C1 segment of cervical spinal cord (tissue), 14 donors: ENCODE data around the gene SPRYD3.
"Not testable (repeated sequence)": the region's sequence is repeated elsewhere in the genome, so short reads cannot be mapped to it uniquely, and the experiment has no call there.

Source experiments
- DNase-seq, 14 donors: peaks; one replicate each; lab custom pipeline; 2025; lab: John Stamatoyannopoulos, UW

SPRYD3 gene, protein sequence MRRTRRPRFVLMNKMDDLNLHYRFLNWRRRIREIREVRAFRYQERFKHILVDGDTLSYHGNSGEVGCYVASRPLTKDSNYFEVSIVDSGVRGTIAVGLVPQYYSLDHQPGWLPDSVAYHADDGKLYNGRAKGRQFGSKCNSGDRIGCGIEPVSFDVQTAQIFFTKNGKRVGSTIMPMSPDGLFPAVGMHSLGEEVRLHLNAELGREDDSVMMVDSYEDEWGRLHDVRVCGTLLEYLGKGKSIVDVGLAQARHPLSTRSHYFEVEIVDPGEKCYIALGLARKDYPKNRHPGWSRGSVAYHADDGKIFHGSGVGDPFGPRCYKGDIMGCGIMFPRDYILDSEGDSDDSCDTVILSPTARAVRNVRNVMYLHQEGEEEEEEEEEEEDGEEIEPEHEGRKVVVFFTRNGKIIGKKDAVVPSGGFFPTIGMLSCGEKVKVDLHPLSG

DNA sequence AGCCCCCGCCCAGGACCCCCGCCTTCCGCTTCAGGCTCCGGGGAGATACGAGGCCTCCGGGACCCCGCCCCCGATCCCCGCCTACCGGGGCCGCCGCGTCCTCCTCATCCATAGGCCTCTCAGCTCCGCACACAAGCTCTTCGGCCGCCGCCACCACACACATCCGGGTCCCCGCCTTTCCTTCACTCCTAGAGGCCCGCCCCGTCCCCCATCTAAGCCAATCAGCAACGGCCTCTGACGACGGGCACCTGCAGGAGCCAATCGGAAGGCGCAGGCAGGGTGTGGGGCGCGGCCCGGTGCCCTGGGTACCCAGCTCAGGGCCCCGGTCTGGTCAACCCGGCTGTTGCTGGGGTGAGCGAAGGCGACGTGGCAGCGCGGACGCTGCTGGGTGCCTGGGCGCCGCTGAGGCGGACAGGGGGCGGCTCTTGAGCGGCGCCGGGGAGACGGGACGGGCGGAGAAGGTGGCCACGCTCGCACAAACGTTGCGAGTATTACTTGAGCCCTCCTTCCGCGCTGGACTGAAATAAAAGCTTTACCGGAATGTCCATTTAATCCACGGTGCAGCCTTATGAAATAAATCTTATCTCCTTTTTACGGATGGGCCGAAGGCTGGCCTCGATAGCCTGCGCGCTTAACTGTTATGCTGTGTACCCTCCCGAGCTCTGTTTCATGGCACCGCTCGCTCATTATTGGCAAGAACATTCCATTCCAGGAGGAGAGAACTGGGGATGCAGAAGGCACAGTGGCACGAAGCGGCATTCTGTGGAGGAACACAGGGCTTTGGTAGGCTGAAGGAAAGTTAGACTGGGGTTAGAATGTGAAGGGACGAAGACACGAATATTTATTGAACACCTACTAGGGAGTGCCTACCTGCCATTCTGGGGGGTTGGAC lies at the start of gene SPRYD3:
TSS of gene SPRYD3 (minus strand) at position 165 of the 892 bp plus-strand sequence. CDS start at position 108, 57 bp downstream.
- DNase-seq = peak; percentile 82 to 98 (median 96)

DNA sequence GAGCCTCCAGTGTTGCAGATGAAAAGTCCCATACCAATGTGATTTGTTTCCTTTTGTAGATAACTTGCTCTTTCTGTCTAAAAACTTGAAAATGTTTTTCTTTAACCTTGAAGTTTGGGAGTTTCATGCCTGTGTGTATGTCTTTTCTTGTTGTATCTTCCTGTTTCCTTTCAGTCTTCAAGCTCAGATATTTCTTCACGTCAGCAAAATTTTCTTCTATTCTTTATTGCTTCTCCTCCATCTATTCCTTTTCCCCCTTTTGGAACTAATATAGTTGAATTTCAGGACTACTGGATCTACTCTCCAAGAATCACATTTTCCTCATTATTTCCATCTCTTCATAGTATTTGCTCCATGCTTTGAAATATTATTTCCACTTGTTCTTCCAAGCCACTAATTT lies 48.0 kb upstream of the SPRYD3 start:
- DNase-seq = no peak

DNA sequence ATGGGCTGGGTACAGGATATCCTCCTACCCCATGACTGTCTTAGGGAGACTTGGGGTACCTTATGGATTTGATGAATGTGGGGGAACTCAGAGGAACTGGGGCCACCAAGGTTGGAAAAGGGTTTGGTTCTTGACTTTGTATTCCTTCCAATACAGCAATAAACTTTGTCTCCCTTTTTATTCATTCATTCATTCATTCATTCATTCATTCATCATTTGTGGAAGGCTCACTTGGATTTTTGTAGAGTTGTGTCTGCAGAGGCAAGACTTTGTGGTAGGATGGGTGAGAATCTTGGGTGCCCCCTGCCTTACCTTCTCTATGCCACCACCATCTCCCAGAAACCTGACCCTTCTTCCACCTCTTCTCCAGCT lies 45.1 kb upstream of the SPRYD3 start:
- DNase-seq = no peak

DNA sequence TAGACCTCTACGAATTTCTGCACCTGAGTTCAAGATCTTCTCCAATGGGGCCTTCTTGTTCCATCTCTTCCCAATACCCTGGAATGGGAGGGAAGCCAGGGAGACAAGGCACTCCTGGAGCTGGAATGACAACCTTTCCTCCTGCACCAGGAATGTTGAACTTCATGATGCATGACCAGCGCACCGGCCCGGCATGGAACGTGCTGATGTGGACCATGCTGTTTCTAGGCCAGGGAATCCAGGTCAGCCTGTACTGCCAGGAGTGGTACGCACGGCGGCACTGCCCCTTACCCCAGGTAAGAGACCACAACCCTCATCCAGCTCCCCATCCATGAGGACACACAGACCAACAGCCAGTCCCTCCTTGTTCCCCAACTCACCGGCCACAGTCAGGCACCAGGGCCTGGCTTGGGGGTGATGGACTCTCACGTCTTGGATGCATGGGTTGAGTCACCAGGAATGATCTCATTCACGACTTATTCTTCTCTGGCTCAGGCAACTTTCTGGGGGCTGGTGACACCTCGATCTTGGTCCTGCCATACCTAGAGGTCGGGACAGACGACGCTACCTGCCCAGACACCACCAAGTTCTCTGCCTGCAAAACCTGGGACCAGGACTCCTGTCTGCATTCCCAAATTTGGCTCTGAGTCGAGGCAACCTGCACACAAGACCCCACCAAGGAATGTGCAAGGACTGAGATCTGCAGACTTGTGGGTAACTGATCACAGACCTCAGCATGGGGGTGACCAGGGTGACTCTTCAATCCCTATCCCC lies 44.6 kb upstream of the SPRYD3 start:
- DNase-seq = no peak

DNA sequence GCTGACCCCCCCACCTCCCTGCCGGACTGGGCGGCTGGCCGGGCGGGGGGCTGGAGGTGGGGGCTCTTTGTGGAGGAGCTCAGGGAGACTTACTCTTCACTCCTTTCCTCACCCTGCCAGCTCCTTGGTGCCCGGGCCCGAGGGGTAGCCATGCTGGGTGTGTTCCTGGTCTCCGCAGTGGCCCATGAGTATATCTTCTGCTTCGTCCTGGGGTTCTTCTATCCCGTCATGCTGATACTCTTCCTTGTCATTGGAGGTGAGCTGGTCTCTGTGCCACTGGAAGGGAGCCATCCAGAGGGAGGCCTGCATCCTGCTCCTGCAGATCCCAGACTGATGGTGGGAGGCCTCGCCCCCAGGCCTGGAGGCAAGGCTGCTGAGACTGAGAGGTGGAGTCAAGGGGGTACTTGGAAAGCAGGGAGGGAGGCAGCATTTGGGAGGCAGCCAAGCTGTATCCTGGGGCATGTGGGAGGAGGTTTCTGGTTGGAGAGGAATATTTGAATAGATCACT lies 43.8 kb upstream of the SPRYD3 start:
- DNase-seq = no peak

DNA sequence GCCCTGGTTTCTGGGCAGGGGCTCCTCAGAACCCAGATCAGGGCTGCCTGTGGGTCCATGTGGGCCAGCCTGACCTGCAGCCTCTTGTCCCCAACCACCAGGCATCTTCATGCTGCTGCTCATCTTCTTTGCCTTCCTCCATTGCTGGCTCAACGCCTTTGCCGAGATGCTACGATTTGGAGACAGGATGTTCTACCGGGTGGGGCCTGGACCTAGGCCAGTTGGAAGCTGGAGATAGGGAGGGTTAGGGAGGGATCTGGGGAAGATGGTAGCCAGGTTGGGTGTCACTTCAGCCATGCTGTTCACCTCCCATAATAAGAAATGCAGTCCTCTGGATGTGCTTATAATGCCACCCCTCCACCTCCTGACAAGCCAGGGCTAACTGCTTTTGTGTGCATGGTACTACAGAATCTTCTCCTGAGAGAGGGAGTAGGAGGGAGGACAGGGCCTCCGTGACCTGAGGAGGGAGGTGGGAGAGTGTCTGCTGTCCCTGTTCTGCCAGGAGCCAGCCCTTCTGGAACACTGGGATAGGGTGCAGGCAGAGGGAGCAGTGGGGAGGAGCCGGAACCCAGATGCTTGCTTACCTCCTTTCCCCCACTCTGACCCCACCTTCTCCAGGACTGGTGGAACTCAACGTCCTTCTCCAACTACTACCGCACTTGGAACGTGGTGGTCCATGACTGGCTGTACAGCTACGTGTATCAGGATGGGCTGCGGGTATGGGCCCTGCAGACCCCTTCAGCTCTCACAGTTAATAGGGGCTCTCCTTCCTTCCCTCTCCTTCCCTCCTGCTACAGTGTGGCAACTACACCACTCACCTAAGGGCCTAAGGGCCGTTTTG lies 41.7 kb upstream of the SPRYD3 start:
- DNase-seq = no peak

DNA sequence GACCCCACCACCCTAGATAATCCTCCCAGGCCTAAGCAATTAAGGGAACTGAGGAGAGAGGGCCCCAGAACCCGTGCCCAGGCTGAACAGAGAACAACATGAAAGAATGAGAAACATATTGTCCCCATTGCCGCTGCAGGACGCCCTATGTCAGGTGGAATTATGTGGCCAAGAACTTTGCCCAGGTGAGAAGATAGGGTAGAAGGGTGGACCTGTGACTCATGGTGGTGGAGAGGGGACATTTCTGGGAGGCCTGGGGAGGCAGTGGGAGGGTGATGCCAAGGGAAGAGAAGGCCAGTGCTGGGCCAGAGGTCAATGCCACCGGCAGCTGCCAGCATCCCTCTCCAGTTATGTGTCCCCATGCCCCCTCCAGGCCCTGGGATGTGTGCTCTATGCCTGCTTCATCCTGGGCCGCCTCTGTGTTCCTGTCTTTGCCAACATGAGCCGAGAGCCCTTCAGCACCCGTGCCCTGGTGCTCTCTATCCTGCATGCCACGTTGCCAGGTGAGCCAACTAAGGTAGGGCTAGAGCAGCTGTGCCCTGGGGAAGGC lies 39.6 kb upstream of the SPRYD3 start:
- DNase-seq = no peak

DNA sequence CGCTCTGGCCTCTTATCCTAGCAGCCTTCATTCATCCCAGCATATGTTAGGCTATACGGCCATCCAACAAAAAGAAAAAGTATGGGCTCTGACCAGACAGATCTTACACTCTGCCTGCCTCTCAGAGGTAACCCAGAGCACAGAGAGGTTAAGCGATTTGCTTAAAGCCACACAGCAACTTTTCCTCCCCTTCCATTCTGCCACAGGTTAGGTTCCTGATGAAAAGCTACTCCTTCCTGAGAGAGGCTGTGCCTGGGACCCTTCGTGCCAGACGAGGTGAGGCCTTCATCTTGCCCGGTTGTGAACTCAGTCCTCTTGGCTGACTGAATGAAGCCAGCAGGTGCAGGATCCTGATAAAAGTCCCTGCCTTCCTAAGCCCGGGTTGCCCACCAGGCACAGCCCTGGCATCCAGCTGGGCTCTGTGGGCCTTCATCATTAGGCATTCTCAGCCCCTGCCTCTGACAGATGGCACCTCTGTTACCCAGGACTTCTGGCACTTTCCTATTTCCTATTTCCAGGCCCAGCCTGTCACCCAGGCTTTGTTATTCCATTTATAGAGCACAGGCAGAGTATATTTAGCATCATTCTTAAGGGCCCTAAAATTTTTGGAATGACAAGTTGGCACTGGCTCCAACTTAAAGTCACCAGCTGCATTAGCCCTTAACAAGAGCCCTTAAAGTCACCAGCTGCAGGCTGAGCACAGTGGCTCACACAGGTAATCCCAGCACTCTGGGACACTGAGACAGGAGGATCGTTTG lies 36.9 kb upstream of the SPRYD3 start:
- peak in 1 of 14 donors; percentile 14 for DNase-seq

DNA sequence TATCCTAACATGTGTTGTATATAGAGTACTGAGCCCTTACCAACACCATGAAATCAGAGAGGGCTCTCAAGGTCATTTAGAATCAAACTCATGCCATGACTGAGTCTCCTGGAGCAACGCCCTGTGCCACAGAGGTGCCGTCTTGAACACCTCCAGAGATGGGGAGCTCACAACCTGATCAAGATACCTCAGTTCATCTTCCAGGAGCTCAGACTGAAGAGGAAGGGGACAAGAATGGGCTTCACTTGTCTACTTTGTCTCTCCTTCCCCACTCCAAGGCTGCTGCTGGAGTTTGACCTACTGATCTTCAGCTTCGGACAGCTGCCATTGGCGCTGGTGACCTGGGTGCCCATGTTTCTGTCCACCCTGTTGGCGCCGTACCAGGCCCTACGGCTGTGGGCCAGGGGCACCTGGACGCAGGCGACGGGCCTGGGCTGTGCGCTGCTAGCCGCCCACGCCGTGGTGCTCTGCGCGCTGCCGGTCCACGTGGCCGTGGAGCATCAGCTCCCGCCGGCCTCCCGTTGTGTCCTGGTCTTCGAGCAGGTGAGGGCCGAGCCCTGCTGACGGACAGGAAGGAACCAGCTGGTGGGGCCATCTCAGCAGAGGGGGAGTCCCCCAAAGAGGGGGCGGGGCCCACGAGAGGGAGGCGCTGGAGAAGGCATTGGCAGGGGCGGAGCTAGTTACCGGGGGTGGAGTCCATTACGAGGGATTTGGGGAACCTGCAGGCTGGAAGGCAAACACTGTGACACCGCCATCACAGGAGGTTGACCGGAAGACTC lies 36.1 kb upstream of the SPRYD3 start:
- DNase-seq = no peak

DNA sequence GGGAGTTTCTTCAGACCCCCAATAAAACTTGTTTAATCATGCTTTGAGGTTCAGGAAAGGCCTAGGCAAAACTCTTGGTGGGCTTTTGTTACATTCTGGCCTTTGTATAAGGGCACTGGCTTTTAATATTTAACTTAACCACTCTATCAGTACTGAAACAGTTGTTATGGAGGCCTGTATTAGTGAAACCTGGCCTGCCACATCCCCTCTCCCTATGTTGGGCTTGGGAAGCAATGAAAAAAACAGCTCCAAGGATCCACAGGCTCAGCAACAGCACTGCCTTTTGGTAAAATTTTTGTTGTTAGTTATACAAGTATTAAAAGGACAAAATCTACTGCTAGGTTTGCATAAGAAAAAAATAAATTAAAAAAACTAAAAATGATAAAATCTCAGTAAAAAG lies 34.8 kb upstream of the SPRYD3 start:
- no peak for DNase-seq

DNA sequence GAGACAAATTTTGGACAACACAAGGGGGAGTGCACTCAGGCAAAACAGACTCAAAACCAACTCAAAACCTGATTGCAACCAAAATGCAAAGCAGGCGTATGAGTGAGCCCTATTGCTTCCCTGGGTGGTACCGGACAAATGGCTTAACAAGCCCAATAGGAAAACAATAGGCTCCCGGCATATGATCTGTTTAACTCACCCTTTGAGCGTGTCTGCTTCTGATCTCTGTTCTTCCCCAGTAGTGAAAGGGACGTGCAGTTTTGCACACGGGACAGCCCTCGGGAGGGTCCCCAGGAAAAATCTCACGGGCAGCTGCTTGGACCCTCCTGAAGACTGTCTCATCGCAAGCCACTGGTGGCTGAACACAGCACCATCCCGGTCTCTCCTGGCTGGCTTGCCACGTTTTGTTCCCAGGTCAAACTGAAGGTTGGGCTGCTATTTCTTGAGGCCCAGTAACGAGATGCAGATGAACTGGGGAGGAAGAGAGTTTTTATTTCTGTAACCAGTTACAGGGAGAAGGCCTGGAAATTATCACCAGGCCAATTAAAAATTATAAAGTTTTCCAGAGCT lies 34.0 kb upstream of the SPRYD3 start:
- no peak for DNase-seq

DNA sequence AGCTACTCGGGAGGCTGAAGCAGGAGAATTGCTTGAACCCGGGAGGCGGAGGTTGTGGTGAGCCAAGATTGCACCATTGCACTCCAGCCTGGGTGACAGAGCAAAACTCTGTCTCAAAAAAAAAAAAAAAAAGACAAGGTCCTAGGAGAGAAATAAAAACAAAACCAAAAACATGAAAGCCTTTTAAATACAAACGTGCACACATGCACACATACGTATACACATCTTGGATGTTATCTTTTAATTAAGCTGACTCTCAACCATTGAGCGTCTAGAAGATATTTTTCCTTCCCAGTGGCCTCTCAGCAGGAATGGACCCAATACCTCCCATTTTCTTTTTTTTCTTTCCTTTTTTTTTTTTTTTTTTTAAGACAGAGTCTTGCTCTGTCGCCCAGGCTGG lies 33.2 kb upstream of the SPRYD3 start:
- not testable (repeated sequence) for DNase-seq

DNA sequence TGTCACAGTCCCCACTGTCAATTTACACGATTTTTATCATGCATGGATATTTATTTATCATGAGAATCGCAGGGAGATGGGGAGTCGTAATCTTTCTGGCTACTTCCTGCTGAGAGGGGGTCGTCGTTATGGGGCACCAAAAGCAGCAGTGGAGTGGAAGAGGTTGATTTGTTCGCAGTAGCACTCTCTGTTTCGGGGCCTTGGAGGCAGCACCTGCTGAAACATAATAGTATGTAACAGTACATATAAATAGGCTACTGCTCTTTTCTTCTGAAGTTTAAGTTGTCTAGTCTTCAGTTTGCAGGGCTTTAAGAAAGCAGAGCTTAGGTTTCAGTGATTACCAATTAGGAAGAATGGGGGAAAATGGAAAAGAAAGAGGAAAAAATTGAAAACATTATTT lies 27.9 kb upstream of the SPRYD3 start:
- DNase-seq = no peak

DNA sequence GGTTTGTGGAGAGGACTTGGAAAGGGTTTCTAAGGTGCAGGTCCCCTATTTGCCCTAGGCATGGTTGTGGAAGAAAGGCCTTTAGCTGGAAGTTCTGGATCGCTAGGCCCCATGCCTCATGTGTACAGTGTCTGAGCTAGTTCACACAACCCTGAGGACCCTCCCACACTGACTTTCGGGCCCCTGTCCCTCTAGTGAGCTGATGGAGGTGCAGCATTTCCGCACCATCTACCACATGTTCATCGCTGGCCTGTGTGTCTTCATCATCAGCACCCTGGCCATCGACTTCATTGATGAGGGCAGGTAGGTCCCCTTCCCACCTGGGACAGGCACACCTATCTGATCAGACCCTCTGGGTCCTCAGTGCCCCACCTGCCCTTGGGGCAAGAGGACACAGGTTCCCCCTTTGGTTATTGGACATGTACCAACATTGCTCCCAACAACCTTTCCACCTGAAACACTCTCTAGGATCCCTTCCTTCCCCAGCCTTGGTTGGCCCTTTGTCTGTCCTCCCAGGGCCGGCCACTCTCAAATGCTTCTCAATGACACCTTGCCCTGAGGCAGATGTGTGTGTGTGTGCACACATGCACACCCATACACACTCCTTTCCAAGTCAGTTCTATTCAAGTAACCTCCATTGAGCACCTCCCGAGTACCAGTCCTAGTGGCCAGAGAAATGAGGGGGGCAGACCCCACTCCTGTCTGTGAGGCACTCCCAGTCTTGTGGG lies 26.7 kb upstream of the SPRYD3 start:
- no peak for DNase-seq

DNA sequence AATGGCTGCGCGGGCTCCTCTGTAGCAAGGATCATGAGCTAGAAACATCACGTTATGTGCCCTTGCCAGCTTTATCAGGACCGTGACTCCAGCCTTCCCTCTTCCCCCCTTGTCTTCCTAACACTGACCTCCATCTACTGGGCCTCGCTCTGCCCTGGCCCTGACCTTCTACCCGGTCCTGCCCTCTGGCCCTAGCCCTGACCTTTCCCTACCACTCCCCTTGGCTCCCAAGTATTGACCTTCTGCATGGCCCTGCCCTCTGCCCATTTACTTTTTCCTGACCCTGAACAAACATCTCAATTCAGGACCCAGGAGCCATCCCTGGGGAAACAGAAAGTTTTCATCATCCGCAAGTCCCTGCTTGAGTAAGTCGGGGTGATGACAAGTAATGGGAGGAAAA lies 26.1 kb upstream of the SPRYD3 start:
- no peak for DNase-seq

DNA sequence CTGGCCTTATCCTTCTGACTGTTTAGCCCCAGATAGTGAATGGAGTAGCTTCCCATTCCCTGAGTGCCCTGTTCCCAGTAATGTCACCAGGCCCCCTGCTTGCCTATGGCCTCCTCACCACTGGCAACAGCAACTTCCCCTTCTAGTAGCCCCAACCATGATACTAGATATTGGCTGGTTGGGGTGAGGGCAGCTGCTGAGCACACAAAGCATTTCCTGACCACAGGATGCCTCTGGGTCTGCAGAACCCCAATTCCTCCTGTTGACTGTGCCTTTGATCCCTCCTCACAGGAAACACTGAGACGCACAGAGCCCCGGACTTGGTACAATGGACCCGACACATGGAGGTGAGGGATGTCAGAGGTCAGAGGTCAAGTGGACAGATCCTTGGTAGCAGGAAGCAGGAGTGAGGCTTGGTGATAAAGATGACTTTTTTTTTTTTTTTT lies 24.7 kb upstream of the SPRYD3 start:
- DNase-seq = no peak

DNA sequence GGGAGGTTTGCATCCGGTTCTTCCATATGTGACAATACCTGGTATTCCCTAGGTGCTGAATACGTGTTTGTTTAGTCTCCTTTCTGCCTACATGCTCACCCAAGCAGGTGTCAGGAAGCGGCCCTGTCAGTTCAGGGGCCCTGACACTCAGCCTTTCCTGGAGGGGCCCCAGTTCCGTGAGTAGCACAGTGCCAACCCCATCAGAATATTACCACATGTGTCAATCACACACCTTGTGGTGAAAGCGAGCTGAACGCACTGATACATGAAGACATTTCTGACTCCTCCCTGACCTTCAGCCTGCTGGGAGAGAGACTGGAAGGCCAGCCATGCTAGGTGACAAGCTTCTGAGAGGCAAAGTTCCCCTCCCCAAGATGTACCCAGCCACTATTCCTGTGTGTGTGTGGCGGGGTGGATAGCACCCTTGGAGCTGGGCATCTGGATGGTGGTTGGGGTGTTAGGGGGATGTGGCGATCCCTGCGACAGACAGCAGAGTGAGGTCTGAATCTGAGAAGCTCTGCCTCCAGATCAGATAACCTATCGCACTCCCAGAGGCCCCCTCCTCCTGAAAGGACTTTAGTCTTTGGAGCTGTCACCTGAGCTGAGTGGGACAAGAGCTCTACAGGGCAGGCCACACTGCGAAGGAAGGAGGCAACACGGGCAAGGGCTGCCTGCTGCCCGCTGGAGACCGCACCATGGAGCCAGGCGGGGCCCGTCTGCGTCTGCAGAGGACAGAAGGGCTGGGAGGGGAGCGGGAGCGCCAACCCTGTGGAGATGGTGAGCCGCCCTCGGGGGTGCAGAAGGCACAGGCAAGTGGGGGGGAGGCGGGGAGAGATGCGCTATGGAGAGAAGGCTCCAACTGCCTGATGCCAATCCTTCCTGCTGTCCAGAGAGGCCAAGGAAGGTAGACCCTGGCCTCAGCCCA lies 24.0 kb upstream of the SPRYD3 start, which contains the start of gene SOAT2:
TSS of gene SOAT2 (plus strand) at position 604 of the 925 bp plus-strand sequence. CDS start at position 696, 92 bp downstream.
- no peak for DNase-seq
